ENCODE results near the gene CDIPT.

DNA sequence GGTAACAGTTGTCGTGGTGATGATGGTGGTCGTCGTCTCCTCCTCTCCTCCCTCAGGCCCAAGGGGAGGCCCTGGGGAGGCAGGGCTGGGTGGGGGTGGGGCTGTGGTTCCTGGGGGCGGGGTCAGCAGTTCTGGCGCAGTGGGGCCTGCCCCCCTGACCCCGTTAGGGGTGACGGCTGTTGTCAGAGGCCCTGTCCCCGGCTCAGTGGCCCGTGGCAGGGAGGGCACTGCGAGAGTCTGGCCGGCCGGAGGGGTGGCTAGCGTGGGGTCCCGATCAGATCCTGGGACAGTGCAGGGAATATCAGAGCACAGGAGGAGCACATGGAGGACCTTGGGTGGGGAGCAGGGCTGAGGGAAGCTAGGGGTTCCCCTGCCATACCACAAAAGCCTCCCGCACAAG, 33.8 kb upstream of the CDIPT start:
- TF ChIP-seq EZH2 (IDR thresholded peaks at IDR 0.05; ENCODE audit: borderline replicate concordance, control insufficient read depth, low read depth, low read length): no peak
- no peak for TF ChIP-seq EP300 (IDR thresholded peaks at IDR 0.05; ENCODE audit: borderline replicate concordance in 1 of 2, control insufficient read depth in 1 of 2, low read depth in 2 of 2, low read length in 2 of 2)
- TF ChIP-seq SIN3A (IDR thresholded peaks at IDR 0.05; ENCODE audit: low read depth, low read length): no peak
